Lower lobe of right lung (tissue), 2 donors: ENCODE results near the gene CDHR2. TPM values are rescaled to one million over a fixed set of nuclear protein-coding genes. Genes with fewer than 3 reads are reported as not detected.

Experiments
- ATAC-seq, 2 donors: fragments of 200-7000 bp; cut with Tn5 transposase; one replicate each; pipeline ENCODE4 v1.9.1; 2020 to 2022; ENCODE audit warnings: mild to moderate bottlenecking in 2 of 2, moderate library complexity in 2 of 2
- DNase-seq: peaks from one replicate; pipeline ENCODE4 v3.0.0-alpha.2; 2020
- H3K27ac ChIP-seq: fragments of 200-600 bp; one replicate; pipeline ENCODE4 v1.8.0; 2022
- H3K27me3 ChIP-seq: fragments of 200-600 bp; one replicate; pipeline ENCODE4 v1.8.0; 2022; ENCODE audit warnings: low read depth
- H3K36me3 ChIP-seq: fragments of 200-600 bp; one replicate; pipeline ENCODE4 v1.8.0; 2022; ENCODE audit warnings: mild to moderate bottlenecking
- H3K4me1 ChIP-seq: fragments of 200-600 bp; one replicate; pipeline ENCODE4 v1.8.0; 2022
- H3K4me3 ChIP-seq: fragments of 200-600 bp; one replicate; pipeline ENCODE4 v1.8.0; 2022; ENCODE audit warnings: mild to moderate bottlenecking
- H3K9me3 ChIP-seq: fragments of 200-600 bp; one replicate; pipeline ENCODE4 v1.8.0; 2022
- intact Hi-C: fragments of 100-400 bp; cut with DNase I; formaldehyde crosslinking; loops from one replicate; pipeline ENCODE4 v1.11.0; 2022
- total RNA-seq: library from RNA; stranded (reverse); fragmentation: NEBNext Ultra II Directional; extraction: Animal tissue kit (Norgen Biotek cat#: 25700); gene quantifications from one replicate; pipeline ENCODE4 v1.2.1, GENCODE V29; 2021
- TF ChIP-seq, protein P1 (sequence below): fragments of 200-600 bp; IDR thresholded peaks from one replicate; pipeline ENCODE4 v1.8.0; 2022; ENCODE audit warnings: antibody characterized with exemption, mild to moderate bottlenecking
- donor health status: DM: no; HTN: yes; CAD: no; lungs with severe emphysema.

CDHR2 gene
- total RNA-seq, 1 donor from 2014 or later = 0.62 TPM

DNA sequence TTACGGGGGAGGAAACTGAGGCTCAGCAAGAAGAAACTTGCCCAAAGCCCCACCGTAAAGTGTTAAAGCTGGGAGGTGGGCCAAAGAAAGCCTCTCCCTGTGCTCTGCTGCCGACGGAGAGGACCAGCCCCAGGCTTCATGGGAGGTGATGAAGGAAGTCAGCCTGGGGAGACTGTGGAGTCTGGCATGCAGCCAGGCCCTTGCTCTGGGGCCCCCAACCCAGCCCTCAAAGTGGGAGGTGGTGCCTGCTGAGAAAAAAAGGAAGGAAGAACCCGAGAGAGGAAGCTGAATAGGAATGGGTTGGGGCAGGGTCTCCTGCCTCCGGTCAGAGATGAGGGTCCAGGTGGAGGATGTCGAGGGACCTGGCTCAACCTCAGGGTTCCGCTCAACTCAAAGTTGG lies 15.8 kb upstream of the CDHR2 start:
- DNase-seq (peak; percentile 68), ATAC-seq (no peak)
- Histone ChIP-seq H3K9me3 (no peaks in the 10 kb centered on the region), H3K27me3 (no peaks in the 10 kb centered on the region), H3K4me1 (peaks cover 65% of the 10 kb centered on the region), H3K36me3 (peaks cover 35% of the 10 kb centered on the region), H3K4me3 (peak overlapping the region; percentile 27), H3K27ac (peak overlapping the region; percentile 98)
- intact Hi-C loops = no loop called here
- TF ChIP-seq, protein P1, sequence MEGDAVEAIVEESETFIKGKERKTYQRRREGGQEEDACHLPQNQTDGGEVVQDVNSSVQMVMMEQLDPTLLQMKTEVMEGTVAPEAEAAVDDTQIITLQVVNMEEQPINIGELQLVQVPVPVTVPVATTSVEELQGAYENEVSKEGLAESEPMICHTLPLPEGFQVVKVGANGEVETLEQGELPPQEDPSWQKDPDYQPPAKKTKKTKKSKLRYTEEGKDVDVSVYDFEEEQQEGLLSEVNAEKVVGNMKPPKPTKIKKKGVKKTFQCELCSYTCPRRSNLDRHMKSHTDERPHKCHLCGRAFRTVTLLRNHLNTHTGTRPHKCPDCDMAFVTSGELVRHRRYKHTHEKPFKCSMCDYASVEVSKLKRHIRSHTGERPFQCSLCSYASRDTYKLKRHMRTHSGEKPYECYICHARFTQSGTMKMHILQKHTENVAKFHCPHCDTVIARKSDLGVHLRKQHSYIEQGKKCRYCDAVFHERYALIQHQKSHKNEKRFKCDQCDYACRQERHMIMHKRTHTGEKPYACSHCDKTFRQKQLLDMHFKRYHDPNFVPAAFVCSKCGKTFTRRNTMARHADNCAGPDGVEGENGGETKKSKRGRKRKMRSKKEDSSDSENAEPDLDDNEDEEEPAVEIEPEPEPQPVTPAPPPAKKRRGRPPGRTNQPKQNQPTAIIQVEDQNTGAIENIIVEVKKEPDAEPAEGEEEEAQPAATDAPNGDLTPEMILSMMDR = no peak

- H3K4me3 ChIP-seq = peak overlapping the region; percentile 27
- H3K36me3 ChIP-seq = peaks cover 28% of the 10 kb centered on the region
- intact Hi-C loops = no loop called here
- no peaks in the 10 kb centered on the region for H3K9me3 ChIP-seq
- peak overlapping the region; percentile 98 for H3K27ac ChIP-seq
- TF ChIP-seq, protein P1 = no peak
- no peaks in the 10 kb centered on the region for H3K27me3 ChIP-seq
- H3K4me1 ChIP-seq = peaks cover 71% of the 10 kb centered on the region
- ATAC-seq (no peak), DNase-seq (peak; percentile 61)
Observed at GRCh38 chr5:176533894-176534611, 15.1 kb upstream of the CDHR2 start.

DNA sequence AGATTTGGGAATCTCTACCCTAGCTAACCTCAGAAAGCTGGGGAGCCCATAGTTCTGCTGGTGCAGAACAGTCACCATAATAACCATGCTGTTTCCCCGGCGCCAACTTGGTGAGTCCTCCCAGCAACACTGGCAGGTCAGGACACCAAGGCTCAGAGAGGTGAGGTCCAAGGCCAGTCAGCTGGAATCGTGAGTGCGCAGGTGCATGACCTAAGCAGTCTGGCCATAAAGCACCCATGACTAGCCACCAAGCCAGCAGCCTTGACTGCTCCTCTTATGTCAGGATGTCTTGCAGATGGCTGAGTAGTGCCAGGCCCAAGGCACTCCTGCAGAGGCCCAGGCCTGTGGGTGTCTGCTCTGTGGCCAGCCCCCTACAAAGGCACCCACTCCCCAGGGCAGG lies 14.5 kb upstream of the CDHR2 start:
- H3K4me3 ChIP-seq = peak overlapping the region; percentile 91
- H3K9me3 ChIP-seq = no peaks in the 10 kb centered on the region
- H3K4me1 ChIP-seq = peaks cover 75% of the 10 kb centered on the region
- DNase-seq (no peak), ATAC-seq (no peak)
- TF ChIP-seq, protein P1 = no peak
- no peaks in the 10 kb centered on the region for H3K27me3 ChIP-seq
- peaks cover 23% of the 10 kb centered on the region for H3K36me3 ChIP-seq
- peak overlapping the region; percentile 98 for H3K27ac ChIP-seq
- intact Hi-C loops = no loop called here

- Histone ChIP-seq H3K27me3 (no peaks in the 10 kb centered on the region), H3K4me1 (peaks cover 75% of the 10 kb centered on the region), H3K9me3 (no peaks in the 10 kb centered on the region), H3K4me3 (peak overlapping the region; percentile 91), H3K27ac (peak overlapping the region; percentile 98), H3K36me3 (peaks cover 20% of the 10 kb centered on the region)
- ATAC-seq = peak; percentile 6 to 17
- TF ChIP-seq, protein P1 = no peak
- intact Hi-C loops = no loop called here
- DNase-seq = peak; percentile 60
Observed at GRCh38 chr5:176535101-176535663, 14.0 kb upstream of the CDHR2 start.

DNA sequence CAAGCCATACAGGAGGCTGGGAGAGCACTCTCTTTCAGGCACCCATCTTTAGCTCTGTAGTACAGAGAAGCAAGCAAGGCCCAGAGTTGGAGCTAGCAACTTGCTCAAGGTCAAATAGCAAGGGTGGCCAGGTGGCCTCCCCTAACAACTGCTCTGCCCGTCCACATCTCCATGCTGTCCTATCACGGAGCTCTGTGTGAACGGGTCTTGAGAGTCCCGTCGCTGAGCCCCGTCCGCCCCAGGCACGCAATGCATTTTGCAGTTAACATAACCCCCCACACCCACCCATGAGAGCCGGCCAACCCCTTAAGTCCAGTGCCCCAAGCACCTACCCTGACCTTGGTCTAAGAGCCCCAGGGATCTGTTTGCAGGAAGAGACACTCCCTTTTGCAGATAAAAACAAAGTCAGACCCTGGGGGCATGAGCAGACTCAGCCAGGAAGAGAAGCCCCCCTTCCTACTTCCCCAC lies 13.4 kb upstream of the CDHR2 start:
- Histone ChIP-seq H3K9me3 (no peaks in the 10 kb centered on the region), H3K4me3 (peak overlapping the region; percentile 91), H3K4me1 (peaks cover 74% of the 10 kb centered on the region), H3K27me3 (no peaks in the 10 kb centered on the region), H3K36me3 (peaks cover 15% of the 10 kb centered on the region), H3K27ac (peak overlapping the region; percentile 98)
- intact Hi-C loops = no loop called here
- TF ChIP-seq, protein P1 = no peak
- DNase-seq (no peak), ATAC-seq (no peak)
